Caki2 (cell line): Measurements from ENCODE around the gene TNNI3K. TPM values are rescaled to one million over a fixed set of nuclear protein-coding genes. Genes with fewer than 3 reads are reported as not detected.

Source experiments
- DNase-seq: peaks from one replicate; pipeline ENCODE4 v3.0.0-alpha.2; 2015; ENCODE audit warnings: low read depth
- in situ Hi-C: cut with HindIII; loops from 2 replicates; pipeline ENCODE4 v1.10.0; 2016; ENCODE audit warnings: low sequenced_read_pairs, low pct_unique_long_range_greater_than_20kb, mixed read lengths
- total RNA-seq: library from RNA; depleted of rRNA; stranded (reverse); fragments of >200 nt; shearing (Covaris generic); gene quantifications from 2 replicates; pipeline ENCODE4 v1.2.3, GENCODE V29; 2014; ENCODE audit warnings: low replicate concordance

Gene TNNI3K
- total RNA-seq, 1 experiment from 2014 or later: not detected

DNA sequence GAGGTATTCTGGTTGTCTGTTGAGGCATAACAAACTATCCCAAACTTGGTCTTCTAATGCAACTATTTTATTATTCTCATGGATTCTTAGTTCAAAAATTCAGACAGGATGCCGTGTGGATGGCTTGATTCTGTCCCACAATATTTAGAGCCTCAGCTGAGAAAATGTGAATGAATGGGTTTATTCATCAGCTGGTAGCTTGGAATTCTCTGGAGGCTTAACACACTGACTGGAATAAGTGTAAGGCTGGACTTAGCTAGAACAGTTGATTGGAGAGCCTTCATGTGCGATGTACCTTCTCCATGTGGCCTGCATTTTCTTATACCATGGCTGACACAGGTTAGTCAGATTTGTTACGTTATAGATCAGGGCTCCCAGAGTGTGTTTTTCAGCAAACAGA, 30.8 kb downstream of the TNNI3K start:
- in situ Hi-C loops: no loop called here
- DNase-seq: no peak

DNA sequence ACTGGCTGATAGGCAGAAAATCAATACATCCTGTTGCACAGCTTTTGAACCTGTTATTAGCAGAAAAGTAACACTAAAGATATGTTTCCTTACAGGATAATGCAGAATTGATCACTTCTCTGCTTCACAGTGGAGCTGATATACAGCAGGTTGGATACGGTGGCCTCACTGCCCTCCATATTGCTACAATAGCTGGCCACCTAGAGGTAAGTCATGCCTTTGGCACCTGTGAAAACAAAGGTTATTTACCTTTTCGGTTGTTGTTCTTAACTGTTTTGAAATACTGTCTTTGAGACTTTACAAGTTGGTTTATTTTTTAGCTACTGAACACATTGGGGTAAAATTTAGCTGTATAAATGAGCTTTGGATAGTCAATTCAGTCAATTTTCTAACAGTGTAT, 36.3 kb downstream of the TNNI3K start:
- no peak for DNase-seq
- in situ Hi-C loops: no loop called here

GRCh38 chr1:74280642-74281396, 45.6 kb downstream of the TNNI3K start:
- DNase-seq: no peak
- in situ Hi-C loops: no loop called here

GRCh38 chr1:74286414-74286813, 51.2 kb downstream of the TNNI3K start:
- no peak for DNase-seq
- in situ Hi-C loops: no loop called here

DNA sequence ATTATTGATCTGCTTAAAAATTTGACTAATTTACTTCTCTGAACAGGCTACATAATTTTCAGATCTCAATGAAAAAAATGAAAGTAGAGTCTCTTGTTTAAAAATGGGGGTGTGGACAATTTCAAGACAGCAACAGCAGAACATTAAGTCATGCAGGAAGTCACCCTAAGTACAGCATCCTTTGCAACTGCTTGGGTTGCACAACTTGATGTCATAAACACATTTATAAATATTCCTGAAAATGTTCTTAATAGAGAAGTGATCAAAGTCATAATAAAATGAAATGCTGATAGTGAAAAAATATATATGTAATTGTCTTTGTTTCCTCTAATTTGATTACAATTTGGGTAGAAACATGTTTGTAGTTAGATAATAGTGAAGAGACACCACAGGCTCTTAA, 79.3 kb downstream of the TNNI3K start:
- in situ Hi-C loops: no loop called here
- no peak for DNase-seq

DNA sequence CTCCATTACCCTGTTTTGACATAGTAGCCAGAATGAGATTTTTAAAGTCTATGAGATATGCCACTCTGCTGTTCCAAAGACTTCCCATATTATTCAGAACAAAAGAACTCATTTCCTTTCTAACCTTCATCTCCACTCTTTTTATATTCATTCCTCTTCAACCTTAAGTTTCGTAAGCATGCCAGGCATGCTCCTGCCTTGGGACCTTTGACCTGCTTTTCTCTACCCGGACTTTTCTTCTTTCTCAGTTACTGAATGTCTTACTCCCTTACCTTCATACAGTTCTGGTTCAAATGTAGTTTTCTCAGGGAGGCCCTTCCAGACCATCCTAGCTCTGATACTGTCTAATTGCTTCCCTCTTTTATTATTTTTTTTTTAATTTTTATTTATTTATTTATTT, 81.1 kb downstream of the TNNI3K start:
- in situ Hi-C loops: no loop called here

GRCh38 chr1:74317663-74318062, 82.5 kb downstream of the TNNI3K start:
- in situ Hi-C loops: no loop called here
- DNase-seq: no peak

More for the DNA sequence above, 81.1 kb downstream of the TNNI3K start:
- DNase-seq: no peak

DNA sequence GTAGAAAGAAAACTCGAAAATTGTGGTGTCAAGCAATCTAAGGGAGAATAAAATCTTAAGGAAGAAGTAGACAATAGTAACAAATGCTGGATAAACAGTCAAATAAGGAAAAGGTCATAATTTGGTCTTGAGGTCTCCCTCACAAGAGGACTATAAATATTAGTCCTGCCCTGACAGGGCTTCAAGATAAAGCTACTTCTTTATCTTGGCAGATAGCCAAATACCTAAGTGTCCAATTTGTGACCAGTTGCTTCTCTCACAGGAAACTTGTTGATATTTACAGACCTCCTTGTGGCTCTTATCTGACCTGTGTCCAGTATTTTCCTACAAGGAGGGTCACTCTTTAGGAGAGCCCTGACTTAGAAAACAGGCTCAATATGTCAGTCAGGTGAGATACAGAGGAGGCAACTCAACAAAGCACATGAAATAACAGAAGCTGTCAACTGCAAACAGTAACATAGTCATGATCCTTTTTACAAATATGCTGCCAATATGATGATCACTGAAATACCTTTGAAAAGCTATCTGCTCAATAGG, 88.8 kb downstream of the TNNI3K start:
- DNase-seq: peak; percentile 16
- in situ Hi-C loops: no loop called here

DNA sequence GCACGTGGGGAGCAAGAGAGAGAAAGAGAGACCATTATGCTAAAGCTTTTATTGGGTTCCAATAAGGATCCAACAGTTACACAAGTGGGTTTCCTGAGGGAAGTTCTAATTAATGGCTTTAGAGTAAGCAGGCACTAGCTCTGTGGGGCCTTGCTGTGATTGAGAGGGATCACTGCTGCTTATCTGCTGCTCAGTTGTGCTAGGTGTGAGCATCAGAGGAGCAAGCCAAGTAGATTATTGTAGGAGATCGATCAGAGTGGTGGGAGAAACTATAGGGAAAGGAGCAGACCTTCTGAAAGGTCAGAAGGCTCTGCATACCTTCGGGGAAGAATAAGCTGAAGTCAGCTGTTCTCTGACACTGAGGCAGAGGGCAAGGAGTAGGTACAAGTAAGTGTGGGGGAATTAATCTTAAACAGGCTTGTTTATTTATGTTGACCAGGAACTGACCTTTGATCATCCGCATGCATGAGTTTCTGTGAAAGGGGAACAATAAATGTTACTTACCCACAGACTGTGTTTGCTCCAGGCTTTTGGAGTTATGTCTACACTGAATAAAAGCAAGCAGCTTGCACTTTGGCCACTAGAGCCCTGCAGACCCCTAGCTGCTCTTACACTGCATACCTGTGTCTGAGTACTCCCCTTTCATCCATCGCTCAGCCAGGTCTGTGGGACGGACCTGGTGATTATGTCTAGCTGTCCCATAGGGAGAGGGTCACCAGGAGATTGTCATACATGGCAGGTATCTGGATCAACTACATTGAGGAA, 89.7 kb downstream of the TNNI3K start:
- in situ Hi-C loops: no loop called here
- peak; percentile 31 for DNase-seq

- DNase-seq: no peak
Observed at GRCh38 chr1:74328851-74329250, 93.7 kb downstream of the TNNI3K start.

GRCh38 chr1:74333244-74333643, 98.1 kb downstream of the TNNI3K start:
- in situ Hi-C loops: no loop called here
- DNase-seq: no peak

More at GRCh38 chr1:74328851-74329250, 93.7 kb downstream of the TNNI3K start:
- in situ Hi-C loops: no loop called here

DNA sequence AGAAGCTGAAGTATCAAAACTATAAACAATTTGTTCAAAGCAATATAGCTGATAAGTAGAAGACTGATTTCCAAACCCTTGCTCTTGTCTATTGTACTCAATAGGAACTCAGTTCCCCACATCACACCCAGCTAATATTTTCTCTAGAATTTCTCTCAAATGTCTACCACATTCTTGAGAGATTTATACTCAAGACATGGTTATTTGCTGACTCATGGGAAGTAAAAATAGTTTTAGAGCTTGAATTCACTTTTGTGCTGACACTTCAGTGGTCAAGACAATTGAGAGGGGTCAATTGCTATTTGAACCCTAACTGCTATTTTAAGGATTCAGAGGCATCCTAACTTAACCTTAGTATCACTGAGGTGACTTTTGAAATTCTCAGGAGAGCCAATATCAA, 99.0 kb downstream of the TNNI3K start:
- in situ Hi-C loops: no loop called here
- DNase-seq: no peak

DNA sequence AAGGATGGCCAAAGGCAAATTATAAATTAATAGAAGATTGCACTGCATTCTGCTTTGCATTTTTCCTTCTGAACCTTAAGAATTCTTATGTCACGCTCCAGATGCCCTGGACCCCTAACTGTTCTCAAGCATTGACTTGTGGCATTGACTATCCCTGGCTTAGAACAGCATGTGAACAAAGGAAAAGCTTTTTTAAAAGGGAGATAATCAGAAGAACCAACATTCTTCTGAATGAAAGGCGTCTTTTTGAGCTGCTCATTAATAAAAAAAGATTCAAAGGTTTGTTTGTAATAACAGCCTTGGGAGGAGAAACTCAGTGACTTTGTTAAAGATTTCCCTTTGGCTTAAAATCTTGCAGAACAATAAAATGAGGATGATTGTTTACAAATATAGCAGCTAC, 105.5 kb downstream of the TNNI3K start:
- no peak for DNase-seq
- in situ Hi-C loops: no loop called here

GRCh38 chr1:74341702-74342339, 106.6 kb downstream of the TNNI3K start:
- DNase-seq: no peak
- in situ Hi-C loops: no loop called here

- in situ Hi-C loops: no loop called here
- no peak for DNase-seq
Observed at GRCh38 chr1:74343216-74343615, 108.0 kb downstream of the TNNI3K start.

DNA sequence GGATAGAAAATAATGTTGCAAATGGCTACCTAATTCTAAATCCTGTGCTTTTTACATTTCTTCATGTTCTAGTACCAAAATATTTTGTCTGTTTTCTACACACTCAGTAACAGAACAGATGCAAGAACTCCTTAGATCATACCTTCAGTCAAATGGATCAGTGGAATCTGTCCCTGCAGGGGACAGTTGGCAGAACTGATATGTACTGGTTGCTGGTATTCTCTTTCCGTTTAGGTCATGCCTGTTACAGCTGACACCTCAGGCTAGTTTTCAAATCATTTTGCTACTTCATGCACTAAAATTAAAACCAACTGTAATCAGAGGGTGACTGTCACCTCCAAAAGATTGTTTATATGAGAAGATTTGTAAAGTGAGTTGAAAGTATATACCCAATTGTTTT, 109.2 kb downstream of the TNNI3K start:
- in situ Hi-C loops: no loop called here
- no peak for DNase-seq

DNA sequence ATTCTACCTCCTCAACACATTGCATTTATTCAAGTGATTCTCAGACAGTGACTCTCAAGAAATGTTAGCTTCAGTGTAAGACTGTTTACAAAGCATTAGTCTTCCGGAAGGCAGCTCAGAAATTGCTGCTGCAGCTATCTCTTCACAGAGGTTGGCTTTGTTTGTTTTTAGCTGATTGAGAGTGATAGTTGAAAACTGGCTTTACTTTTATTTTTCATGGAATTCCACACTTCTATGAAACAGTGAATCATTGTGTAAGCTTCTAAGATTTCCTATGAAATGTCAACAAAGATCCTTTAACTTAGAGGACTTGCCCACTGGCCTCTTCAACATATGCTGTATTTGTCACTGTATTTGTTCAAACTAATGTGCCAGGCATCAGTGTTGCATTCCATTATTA, 121.3 kb downstream of the TNNI3K start:
- in situ Hi-C loops: no loop called here
- peak; percentile 6 for DNase-seq

DNA sequence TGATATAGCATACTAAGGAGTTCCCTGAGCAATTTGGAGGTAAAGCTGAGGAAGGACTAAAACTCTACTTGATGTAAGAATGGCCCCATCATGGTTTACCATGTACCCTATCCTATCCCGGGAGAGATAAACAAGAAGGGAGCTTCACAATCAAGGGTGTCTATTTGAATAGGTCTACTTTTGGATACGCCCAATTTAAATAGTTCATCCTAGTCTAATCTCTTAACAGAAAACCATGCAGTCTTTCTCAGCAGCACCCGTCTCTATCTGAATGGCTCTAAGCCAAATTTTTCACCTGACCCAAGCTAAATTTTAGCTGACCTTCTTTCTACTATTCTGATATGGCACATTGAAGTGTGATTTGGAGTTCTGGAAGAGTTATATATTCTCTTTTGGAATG, 122.0 kb downstream of the TNNI3K start:
- in situ Hi-C loops: no loop called here
- DNase-seq: no peak

- in situ Hi-C loops: no loop called here
- no peak for DNase-seq
Observed at GRCh38 chr1:74357756-74358155, 122.6 kb downstream of the TNNI3K start.
